ENCODE results near the gene LINC01488.

The LINC01488 gene

GRCh38 chr11:69481393-69481844 is at the start of gene LINC01488:
Gene LINC01488, plus strand, starts transcription at chr11:69481663.
- no peak for DNase-seq (ENCODE audit: low spot score)

- DNase-seq (ENCODE audit: low spot score), result no peak
Measured at GRCh38 chr11:69431893-69432738, 49.3 kb upstream of the LINC01488 start.

GRCh38 chr11:69433741-69434140 is 47.7 kb upstream of the LINC01488 start:
- DNase-seq (ENCODE audit: low spot score), result no peak

GRCh38 chr11:69434471-69434931 is 47.0 kb upstream of the LINC01488 start:
- DNase-seq (ENCODE audit: low spot score), result no peak

GRCh38 chr11:69435161-69435986 is 46.1 kb upstream of the LINC01488 start:
- no peak for DNase-seq (ENCODE audit: low spot score)

GRCh38 chr11:69436041-69436982 is 45.2 kb upstream of the LINC01488 start:
- DNase-seq (ENCODE audit: low spot score), result no peak

- DNase-seq (ENCODE audit: low spot score), result no peak
Measured at GRCh38 chr11:69437001-69437875, 44.2 kb upstream of the LINC01488 start.

- no peak for DNase-seq (ENCODE audit: low spot score)
Measured at GRCh38 chr11:69437876-69438205, 43.6 kb upstream of the LINC01488 start.

- no peak for DNase-seq (ENCODE audit: low spot score)
Measured at GRCh38 chr11:69438286-69438920, 43.1 kb upstream of the LINC01488 start.

GRCh38 chr11:69439127-69439526 is 42.3 kb upstream of the LINC01488 start:
- no peak for DNase-seq (ENCODE audit: low spot score)

- no peak for DNase-seq (ENCODE audit: low spot score)
Measured at GRCh38 chr11:69439651-69440464, 41.6 kb upstream of the LINC01488 start.

GRCh38 chr11:69440876-69441275 is 40.6 kb upstream of the LINC01488 start:
- DNase-seq (ENCODE audit: low spot score), result no peak

GRCh38 chr11:69442012-69442806 is 39.3 kb upstream of the LINC01488 start:
- DNase-seq (ENCODE audit: low spot score), result no peak

GRCh38 chr11:69442807-69443137 is 38.7 kb upstream of the LINC01488 start:
- no peak for DNase-seq (ENCODE audit: low spot score)

GRCh38 chr11:69443138-69443967 is 38.1 kb upstream of the LINC01488 start:
- no peak for DNase-seq (ENCODE audit: low spot score)

- DNase-seq (ENCODE audit: low spot score), result no peak
Measured at GRCh38 chr11:69443968-69444364, 37.5 kb upstream of the LINC01488 start.

GRCh38 chr11:69444381-69445130 is 36.9 kb upstream of the LINC01488 start:
- DNase-seq (ENCODE audit: low spot score), result no peak

Measured in hematopoietic multipotent progenitor cell treated with erythropoietin and hydrocortisone succinate and interleukin-3 and kit ligand, for 17 days (in vitro differentiated cells).